Sigmoid colon (tissue), 7 donors: Measurements from ENCODE around the gene ABCB1. TPM values are rescaled to one million over a fixed set of nuclear protein-coding genes. Genes with fewer than 3 reads are reported as not detected.

ENCODE experiments used
- DNase-seq: peaks from one replicate; pipeline ENCODE4 v3.0.0-alpha.2; 2019
- H3K27ac ChIP-seq, 4 donors: fragments of 200-600 bp; sonication (generic); one replicate each; pipeline ENCODE4 v1.5.1; 2016 to 2019; ENCODE audit warnings: mild to moderate bottlenecking in 1 of 4
- H3K27me3 ChIP-seq, 3 donors: fragments of 200-600 bp; sonication (generic); one replicate each; pipeline ENCODE4 v1.5.1; 2019; ENCODE audit warnings: mild to moderate bottlenecking in 1 of 3
- H3K36me3 ChIP-seq, 4 donors: fragments of 200-600 bp; sonication (generic); one replicate each; pipeline ENCODE4 v1.5.1; 2016 to 2019
- H3K4me1 ChIP-seq, 4 donors: fragments of 200-600 bp; sonication (generic); one replicate each; pipeline ENCODE4 v1.5.1; 2017 to 2019
- H3K4me3 ChIP-seq, 4 donors: fragments of 200-600 bp; sonication (generic); one replicate each; pipeline ENCODE4 v1.5.1; 2017 to 2019; ENCODE audit warnings: mild to moderate bottlenecking in 2 of 4, moderate library complexity in 1 of 4
- H3K9me3 ChIP-seq, 4 donors: fragments of 200-600 bp in 3 of 4; sonication (generic) in 3 of 4; one replicate each; pipeline versions ENCODE4 v1.5.1 to v1.6.1; 2013 to 2019
- EP300 ChIP-seq, 4 donors: sonication (generic); formaldehyde crosslinking; IDR thresholded peaks; one replicate each; pipeline ENCODE4 v1.6.1; 2017; ENCODE audit warnings: antibody characterized with exemption in 4 of 4
- POLR2A ChIP-seq, 2 donors: fragments of 450-650 bp; IDR thresholded peaks; one replicate each; pipeline ENCODE4 v1.6.1; 2016; ENCODE audit warnings: antibody characterized with exemption in 2 of 2, mild to moderate bottlenecking in 2 of 2, moderate library complexity in 2 of 2
- POLR2AphosphoS5 ChIP-seq, 4 donors: sonication (generic); formaldehyde crosslinking; IDR thresholded peaks; one replicate each; pipeline ENCODE4 v1.6.1; 2017; ENCODE audit warnings: antibody characterized with exemption in 4 of 4
- WGBS, 2 donors: extraction: QIAGEN DNeasy Blood & Tissue Kit; methylation state at CpG; one replicate each; pipeline ENCODE4 v1.1.7; 2013; 5-methylcytosine and 5-hydroxymethylcytosine counted together
- intact Hi-C: fragments of 100-400 bp; cut with DNase I; formaldehyde crosslinking; loops from one replicate; pipeline ENCODE4 v1.15.1; 2023
- polyA plus RNA-seq, 3 donors: library from polyadenylated mRNA; stranded (reverse); fragments of 200-250 nt; gene quantifications; one replicate each; pipeline ENCODE4 v1.2.3, GENCODE V29; 2013
- total RNA-seq, 4 donors: library from RNA; depleted of rRNA; stranded (reverse); fragments of >200 nt; gene quantifications; one replicate each; pipeline ENCODE4 v1.1.0, GENCODE V29; 2016
- TF ChIP-seq, protein P1 (sequence below), 4 experiments: fragments of 450-650 bp in 3 of 4; fragments of 200-600 bp in 1 of 4; IDR thresholded peaks; one replicate each; pipeline ENCODE4 v1.5.1; 2016 to 2019; ENCODE audit warnings: antibody characterized with exemption in 4 of 4, mild to moderate bottlenecking in 3 of 4, moderate library complexity in 2 of 4
- donor health status: healthy with polysubstance abuse.
- donor health status: Bipolar disorder and iron deficiency.
- donor health status: healthy.

ABCB1 gene
- total and polyA plus RNA-seq, 7 donors = 4.6 to 17.6 (median 5.8) TPM

GRCh38 chr7:87548123-87548919 is 52.4 kb downstream of the ABCB1 start:
- TF ChIP-seq POLR2A (IDR thresholded peaks at IDR 0.05) (no peak), POLR2AphosphoS5 (IDR thresholded peaks at IDR 0.05) (no peak), EP300 (IDR thresholded peaks at IDR 0.05) (no peak)
- TF ChIP-seq, protein P1, sequence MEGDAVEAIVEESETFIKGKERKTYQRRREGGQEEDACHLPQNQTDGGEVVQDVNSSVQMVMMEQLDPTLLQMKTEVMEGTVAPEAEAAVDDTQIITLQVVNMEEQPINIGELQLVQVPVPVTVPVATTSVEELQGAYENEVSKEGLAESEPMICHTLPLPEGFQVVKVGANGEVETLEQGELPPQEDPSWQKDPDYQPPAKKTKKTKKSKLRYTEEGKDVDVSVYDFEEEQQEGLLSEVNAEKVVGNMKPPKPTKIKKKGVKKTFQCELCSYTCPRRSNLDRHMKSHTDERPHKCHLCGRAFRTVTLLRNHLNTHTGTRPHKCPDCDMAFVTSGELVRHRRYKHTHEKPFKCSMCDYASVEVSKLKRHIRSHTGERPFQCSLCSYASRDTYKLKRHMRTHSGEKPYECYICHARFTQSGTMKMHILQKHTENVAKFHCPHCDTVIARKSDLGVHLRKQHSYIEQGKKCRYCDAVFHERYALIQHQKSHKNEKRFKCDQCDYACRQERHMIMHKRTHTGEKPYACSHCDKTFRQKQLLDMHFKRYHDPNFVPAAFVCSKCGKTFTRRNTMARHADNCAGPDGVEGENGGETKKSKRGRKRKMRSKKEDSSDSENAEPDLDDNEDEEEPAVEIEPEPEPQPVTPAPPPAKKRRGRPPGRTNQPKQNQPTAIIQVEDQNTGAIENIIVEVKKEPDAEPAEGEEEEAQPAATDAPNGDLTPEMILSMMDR (IDR thresholded peaks at IDR 0.05) = no peak
- no peak for DNase-seq
- intact Hi-C loops = no loop called here
- no peaks in the 10 kb centered on the region for H3K9me3 ChIP-seq
- WGBS, 2 donors = 42 to 82% methylated on average over 7 of the region's 7 CpGs
- no peaks in the 10 kb centered on the region for H3K27me3 ChIP-seq
- H3K4me3 ChIP-seq = no peak overlapping the region
- no peaks in the 10 kb centered on the region for H3K36me3 ChIP-seq
- no peak overlapping the region for H3K27ac ChIP-seq
- no peaks in the 10 kb centered on the region for H3K4me1 ChIP-seq

- WGBS, 2 donors = 94 to 96% methylated on average over 6 of the region's 6 CpGs
- no peak for DNase-seq
- Histone ChIP-seq H3K4me3 (no peak overlapping the region), H3K4me1 (no peaks in the 10 kb centered on the region), H3K9me3 (no peaks in the 10 kb centered on the region), H3K36me3 (no peaks in the 10 kb centered on the region), H3K27me3 (no peaks in the 10 kb centered on the region), H3K27ac (no peak overlapping the region)
- intact Hi-C loops = no loop called here
- TF ChIP-seq, protein P1 (IDR thresholded peaks at IDR 0.05) = no peak
- TF ChIP-seq POLR2AphosphoS5 (IDR thresholded peaks at IDR 0.05) (no peak), EP300 (IDR thresholded peaks at IDR 0.05) (no peak), POLR2A (IDR thresholded peaks at IDR 0.05) (no peak)
These were observed 54.9 kb downstream of the ABCB1 start for GRCh38 chr7:87545760-87546159.

GRCh38 chr7:87543623-87544022 is 57.1 kb downstream of the ABCB1 start:
- DNase-seq = no peak
- Histone ChIP-seq H3K27ac (no peak overlapping the region), H3K36me3 (no peaks in the 10 kb centered on the region), H3K27me3 (no peaks in the 10 kb centered on the region), H3K9me3 (no peaks in the 10 kb centered on the region), H3K4me3 (no peak overlapping the region), H3K4me1 (no peaks in the 10 kb centered on the region)
- no peak for TF ChIP-seq POLR2AphosphoS5 (IDR thresholded peaks at IDR 0.05)
- no peak for TF ChIP-seq POLR2A (IDR thresholded peaks at IDR 0.05)
- TF ChIP-seq EP300 (IDR thresholded peaks at IDR 0.05) = no peak
- TF ChIP-seq, protein P1 (IDR thresholded peaks at IDR 0.05) = no peak
- 85 to 90% methylated on average over 1 of the region's 1 CpG for WGBS, 2 donors
- intact Hi-C loops = no loop called here

GRCh38 chr7:87541648-87542047 is 59.0 kb downstream of the ABCB1 start:
- DNase-seq = no peak
- no peak overlapping the region for H3K4me3 ChIP-seq
- no peaks in the 10 kb centered on the region for H3K9me3 ChIP-seq
- 92 to 93% methylated on average over 1 of the region's 1 CpG for WGBS, 2 donors
- no peak overlapping the region for H3K27ac ChIP-seq
- H3K27me3 ChIP-seq = no peaks in the 10 kb centered on the region
- no peaks in the 10 kb centered on the region for H3K36me3 ChIP-seq
- TF ChIP-seq EP300 (IDR thresholded peaks at IDR 0.05) = no peak
- no peak for TF ChIP-seq POLR2A (IDR thresholded peaks at IDR 0.05)
- TF ChIP-seq, protein P1 (IDR thresholded peaks at IDR 0.05) = no peak
- TF ChIP-seq POLR2AphosphoS5 (IDR thresholded peaks at IDR 0.05) = no peak
- intact Hi-C loops = no loop called here
- no peaks in the 10 kb centered on the region for H3K4me1 ChIP-seq
